VCaP (cell line): ENCODE data around the gene HPS5.
A peak's percentile ranks its signal among the peaks of the same experiment; 100 is the strongest.

Experiments
- H3K27ac ChIP-seq: fragments of 450-650 bp; 2 replicates; pipeline ENCODE4 v1.5.1; 2017
- CTCF ChIP-seq: fragments of 450-650 bp; conservative IDR thresholded peaks from 2 replicates; pipeline ENCODE4 v1.5.1; 2017; ENCODE audit warnings: mild to moderate bottlenecking, moderate library complexity

Gene HPS5, protein sequence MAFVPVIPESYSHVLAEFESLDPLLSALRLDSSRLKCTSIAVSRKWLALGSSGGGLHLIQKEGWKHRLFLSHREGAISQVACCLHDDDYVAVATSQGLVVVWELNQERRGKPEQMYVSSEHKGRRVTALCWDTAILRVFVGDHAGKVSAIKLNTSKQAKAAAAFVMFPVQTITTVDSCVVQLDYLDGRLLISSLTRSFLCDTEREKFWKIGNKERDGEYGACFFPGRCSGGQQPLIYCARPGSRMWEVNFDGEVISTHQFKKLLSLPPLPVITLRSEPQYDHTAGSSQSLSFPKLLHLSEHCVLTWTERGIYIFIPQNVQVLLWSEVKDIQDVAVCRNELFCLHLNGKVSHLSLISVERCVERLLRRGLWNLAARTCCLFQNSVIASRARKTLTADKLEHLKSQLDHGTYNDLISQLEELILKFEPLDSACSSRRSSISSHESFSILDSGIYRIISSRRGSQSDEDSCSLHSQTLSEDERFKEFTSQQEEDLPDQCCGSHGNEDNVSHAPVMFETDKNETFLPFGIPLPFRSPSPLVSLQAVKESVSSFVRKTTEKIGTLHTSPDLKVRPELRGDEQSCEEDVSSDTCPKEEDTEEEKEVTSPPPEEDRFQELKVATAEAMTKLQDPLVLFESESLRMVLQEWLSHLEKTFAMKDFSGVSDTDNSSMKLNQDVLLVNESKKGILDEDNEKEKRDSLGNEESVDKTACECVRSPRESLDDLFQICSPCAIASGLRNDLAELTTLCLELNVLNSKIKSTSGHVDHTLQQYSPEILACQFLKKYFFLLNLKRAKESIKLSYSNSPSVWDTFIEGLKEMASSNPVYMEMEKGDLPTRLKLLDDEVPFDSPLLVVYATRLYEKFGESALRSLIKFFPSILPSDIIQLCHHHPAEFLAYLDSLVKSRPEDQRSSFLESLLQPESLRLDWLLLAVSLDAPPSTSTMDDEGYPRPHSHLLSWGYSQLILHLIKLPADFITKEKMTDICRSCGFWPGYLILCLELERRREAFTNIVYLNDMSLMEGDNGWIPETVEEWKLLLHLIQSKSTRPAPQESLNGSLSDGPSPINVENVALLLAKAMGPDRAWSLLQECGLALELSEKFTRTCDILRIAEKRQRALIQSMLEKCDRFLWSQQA

GRCh38 chr11:18321969-18322711 is at the start of gene HPS5, which contains the start of gene GTF2H1:
Gene HPS5 (minus strand): TSS chr11:18322140. CDS start chr11:18317858, 4,282 bp downstream.
Gene GTF2H1 (plus strand): TSS chr11:18322567. CDS start chr11:18333075, 10,508 bp downstream.
- TF ChIP-seq CTCF = no peak
- peak within 1 kb of the TSS; percentile 95 for H3K27ac ChIP-seq

DNA sequence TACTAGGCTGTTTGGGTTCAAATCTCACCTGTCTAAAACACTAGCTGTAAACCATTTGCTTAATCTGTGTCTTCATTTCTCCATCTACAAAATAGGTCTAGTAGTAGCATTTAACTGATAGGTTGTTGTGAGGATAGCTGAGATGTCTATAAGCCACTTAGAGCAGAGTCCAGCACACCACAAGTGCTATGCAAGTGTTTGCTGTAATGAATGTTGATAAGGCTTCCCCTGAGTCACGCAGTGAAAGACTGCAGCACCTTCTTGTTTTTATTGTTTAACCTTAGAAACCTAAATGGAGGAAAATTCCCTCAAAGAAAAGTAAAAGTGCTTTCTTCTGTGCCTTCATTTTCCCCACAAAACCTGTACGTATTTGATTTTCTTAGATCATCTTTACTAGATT is 49.3 kb upstream of the HPS5 start:
- TF ChIP-seq CTCF = no peak

DNA sequence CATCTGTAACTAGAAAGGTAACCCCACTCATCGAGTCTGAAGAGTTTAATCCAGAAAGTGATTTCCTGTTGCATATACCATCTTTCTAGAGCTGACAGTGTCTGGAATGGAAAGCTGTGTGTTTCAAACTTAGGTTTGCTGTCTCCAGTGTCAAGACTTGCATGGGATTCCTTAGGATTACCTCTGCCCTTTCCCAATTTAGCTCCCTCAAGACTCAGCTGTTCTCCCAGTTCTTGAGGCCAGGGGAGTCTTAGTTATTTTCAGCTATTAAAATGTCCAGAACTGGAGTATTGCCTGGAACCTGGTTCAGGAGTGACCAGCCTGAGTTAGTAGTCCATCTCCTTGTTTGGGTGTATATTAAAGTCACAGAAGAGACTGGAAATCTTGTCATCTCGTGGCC is 47.5 kb upstream of the HPS5 start:
- H3K27ac ChIP-seq = no peak overlapping the region
- TF ChIP-seq CTCF = no peak

More for the DNA sequence above, 49.3 kb upstream of the HPS5 start:
- H3K27ac ChIP-seq = no peak overlapping the region

- TF ChIP-seq CTCF = no peak
- no peak overlapping the region for H3K27ac ChIP-seq
These were observed 46.3 kb upstream of the HPS5 start for GRCh38 chr11:18368221-18368620.

DNA sequence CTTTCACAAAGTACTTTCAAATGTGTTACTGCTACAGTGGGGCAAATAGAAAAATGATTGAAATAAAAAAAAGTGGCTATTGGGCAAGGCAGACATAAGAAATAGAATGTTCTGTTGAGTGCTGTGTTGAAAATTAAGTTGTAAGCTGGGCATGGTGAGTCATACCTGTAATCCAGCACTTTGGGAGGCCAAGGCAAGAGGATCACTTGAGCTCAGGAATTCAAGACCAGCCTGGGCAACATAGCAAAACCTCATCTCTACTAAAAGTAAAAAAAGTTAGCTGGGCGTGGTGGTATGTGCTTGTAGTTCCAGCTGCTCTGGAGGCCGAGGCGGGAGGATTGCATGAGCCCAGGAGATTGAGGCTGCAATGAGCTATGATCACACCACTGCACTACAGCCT is 45.5 kb upstream of the HPS5 start:
- TF ChIP-seq CTCF = no peak
- no peak overlapping the region for H3K27ac ChIP-seq

GRCh38 chr11:18366286-18366685 is 44.3 kb upstream of the HPS5 start:
- H3K27ac ChIP-seq = no peak overlapping the region
- no peak for TF ChIP-seq CTCF
